ENCODE data around the gene AP2A2.

The AP2A2 gene

DNA sequence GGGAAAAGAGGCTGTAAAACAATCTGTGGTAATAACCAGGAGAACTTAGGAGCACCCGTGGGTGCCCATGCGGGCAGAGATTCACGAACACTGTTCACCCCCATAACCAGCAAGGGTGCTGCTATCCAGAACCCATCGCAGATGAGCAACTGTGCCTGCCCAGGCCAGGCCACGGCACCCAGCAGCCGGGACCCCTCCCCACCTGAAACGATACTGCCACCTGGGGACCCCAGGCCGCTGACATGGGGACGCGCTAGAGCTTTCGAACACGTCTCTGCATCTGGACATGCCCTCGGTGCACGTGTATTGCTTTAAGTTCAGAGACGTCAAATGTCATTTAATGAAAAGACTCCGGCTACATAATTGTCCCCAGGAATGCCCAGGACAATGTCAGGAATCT lies 134.7 kb downstream of the AP2A2 start:
- no peak overlapping the region for H3K27ac ChIP-seq
- H3K4me3 ChIP-seq = no peak overlapping the region

DNA sequence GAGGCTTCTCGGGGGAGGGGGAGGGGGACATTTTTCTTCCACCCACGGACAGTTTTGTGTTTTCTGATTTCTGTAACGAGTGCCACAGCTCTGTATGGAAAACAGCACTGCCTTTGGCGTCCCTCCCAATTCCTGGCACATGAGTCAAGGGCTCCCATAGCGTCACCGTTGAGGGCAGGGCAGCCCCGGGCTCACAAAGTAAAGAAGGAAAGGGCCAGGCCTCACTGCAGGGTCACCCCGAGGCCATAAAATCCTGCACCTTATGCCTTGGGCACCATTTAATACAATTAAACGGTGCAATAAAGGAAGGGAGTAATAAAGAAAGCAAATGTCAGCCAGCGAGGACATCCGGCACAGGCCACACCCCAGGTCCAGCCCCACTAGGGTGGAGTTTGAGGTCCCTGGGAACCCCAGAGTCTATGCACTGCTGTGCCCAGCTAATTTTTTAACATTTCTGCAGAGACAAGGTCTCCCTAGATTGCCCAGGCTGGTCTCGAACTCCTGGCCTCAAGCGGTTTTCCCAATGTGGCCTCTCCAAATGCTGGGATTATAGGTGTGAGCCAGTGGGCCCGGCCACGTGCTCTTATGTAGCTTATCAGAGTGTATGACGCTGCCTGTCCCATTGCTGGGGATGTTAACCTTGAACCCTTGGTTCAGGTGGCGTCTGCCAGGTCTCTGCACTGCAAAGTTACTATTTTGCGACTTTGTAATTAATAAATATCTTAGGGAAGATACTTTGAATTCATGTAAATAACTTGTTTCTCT lies 135.4 kb downstream of the AP2A2 start:
- H3K4me3 ChIP-seq = no peak overlapping the region
- no peak overlapping the region for H3K27ac ChIP-seq
